Type B pancreatic cell (in vitro differentiated cells): Measurements from ENCODE around the gene TST. TPM values are rescaled to one million over a fixed set of nuclear protein-coding genes. Genes with fewer than 3 reads are reported as not detected.

Source experiments
- DNase-seq: peaks from one replicate; pipeline ENCODE4 v3.0.0; 2021; ENCODE audit warnings: mixed read lengths; ENCODE audit not compliant: unreplicated experiment; ENCODE audit errors: extremely low spot score
- H3K27ac Mint-ChIP-seq: 2 replicates; pipeline ENCODE4 v1.8.0; 2021; ENCODE audit warnings: mild to moderate bottlenecking, mixed read lengths
- H3K27me3 Mint-ChIP-seq: 2 replicates; pipeline ENCODE4 v1.8.0; 2021; ENCODE audit warnings: mixed read lengths
- H3K36me3 Mint-ChIP-seq: 2 replicates; pipeline ENCODE4 v1.8.0; 2021; ENCODE audit warnings: mixed read lengths
- H3K4me1 Mint-ChIP-seq: one replicate; pipeline ENCODE4 v1.8.0; 2021; ENCODE audit warnings: mixed read lengths; ENCODE audit not compliant: unreplicated experiment
- H3K4me3 Mint-ChIP-seq: 2 replicates; pipeline ENCODE4 v1.8.0; 2021; ENCODE audit warnings: mild to moderate bottlenecking, mixed read lengths
- H3K9me3 Mint-ChIP-seq: 2 replicates; pipeline ENCODE4 v1.8.0; 2021; ENCODE audit warnings: mixed read lengths
- CTCF ChIP-seq: fragments of 200-600 bp; sonication (generic); conservative IDR thresholded peaks from 2 replicates; pipeline ENCODE4 v1.5.0; 2021; ENCODE audit warnings: antibody characterized with exemption, mild to moderate bottlenecking
- total RNA-seq: library from RNA; stranded (reverse); gene quantifications from 2 replicates; pipeline ENCODE4 v1.2.1, GENCODE V29; 2021; ENCODE audit warnings: low replicate concordance

TST gene
- total RNA-seq, 1 donor from 2014 or later, result 34.0 TPM

GRCh38 chr22:37039466-37039865, 20.2 kb upstream of the TST start:
- no peak for DNase-seq
- H3K27me3 Mint-ChIP-seq, result peaks cover 3% of the 10 kb centered on the region
- no peak for TF ChIP-seq CTCF
- H3K36me3 Mint-ChIP-seq, result no peaks in the 10 kb centered on the region
- peaks cover 16% of the 10 kb centered on the region for H3K4me1 Mint-ChIP-seq
- no peak overlapping the region for H3K4me3 Mint-ChIP-seq
- H3K9me3 Mint-ChIP-seq, result no peaks in the 10 kb centered on the region
- H3K27ac Mint-ChIP-seq, result no peak overlapping the region

- Mint-ChIP-seq H3K27ac (no peak overlapping the region), H3K4me1 (peaks cover 26% of the 10 kb centered on the region)
Observed at GRCh38 chr22:37037669-37038068, 18.4 kb upstream of the TST start.

GRCh38 chr22:37036655-37037377, 17.6 kb upstream of the TST start:
- H3K27ac Mint-ChIP-seq, result no peak overlapping the region
- H3K36me3 Mint-ChIP-seq, result no peaks in the 10 kb centered on the region
- H3K4me1 Mint-ChIP-seq, result peaks cover 34% of the 10 kb centered on the region
- no peak for DNase-seq
- no peak for TF ChIP-seq CTCF
- H3K27me3 Mint-ChIP-seq, result peaks cover 3% of the 10 kb centered on the region
- H3K4me3 Mint-ChIP-seq, result no peak overlapping the region
- no peaks in the 10 kb centered on the region for H3K9me3 Mint-ChIP-seq

More at GRCh38 chr22:37037669-37038068, 18.4 kb upstream of the TST start:
- H3K36me3 Mint-ChIP-seq, result no peaks in the 10 kb centered on the region
- no peak for DNase-seq
- TF ChIP-seq CTCF, result no peak
- peaks cover 3% of the 10 kb centered on the region for H3K27me3 Mint-ChIP-seq
- no peak overlapping the region for H3K4me3 Mint-ChIP-seq
- H3K9me3 Mint-ChIP-seq, result no peaks in the 10 kb centered on the region

- H3K27ac Mint-ChIP-seq, result peak overlapping the region; percentile 84
- no peak for DNase-seq
- no peaks in the 10 kb centered on the region for H3K9me3 Mint-ChIP-seq
- H3K4me1 Mint-ChIP-seq, result peaks cover 35% of the 10 kb centered on the region
- TF ChIP-seq CTCF, result no peak
- H3K27me3 Mint-ChIP-seq, result peaks cover 3% of the 10 kb centered on the region
- peak overlapping the region; percentile 43 for H3K4me3 Mint-ChIP-seq
- no peaks in the 10 kb centered on the region for H3K36me3 Mint-ChIP-seq
Observed at GRCh38 chr22:37033605-37034430, 14.6 kb upstream of the TST start.

DNA sequence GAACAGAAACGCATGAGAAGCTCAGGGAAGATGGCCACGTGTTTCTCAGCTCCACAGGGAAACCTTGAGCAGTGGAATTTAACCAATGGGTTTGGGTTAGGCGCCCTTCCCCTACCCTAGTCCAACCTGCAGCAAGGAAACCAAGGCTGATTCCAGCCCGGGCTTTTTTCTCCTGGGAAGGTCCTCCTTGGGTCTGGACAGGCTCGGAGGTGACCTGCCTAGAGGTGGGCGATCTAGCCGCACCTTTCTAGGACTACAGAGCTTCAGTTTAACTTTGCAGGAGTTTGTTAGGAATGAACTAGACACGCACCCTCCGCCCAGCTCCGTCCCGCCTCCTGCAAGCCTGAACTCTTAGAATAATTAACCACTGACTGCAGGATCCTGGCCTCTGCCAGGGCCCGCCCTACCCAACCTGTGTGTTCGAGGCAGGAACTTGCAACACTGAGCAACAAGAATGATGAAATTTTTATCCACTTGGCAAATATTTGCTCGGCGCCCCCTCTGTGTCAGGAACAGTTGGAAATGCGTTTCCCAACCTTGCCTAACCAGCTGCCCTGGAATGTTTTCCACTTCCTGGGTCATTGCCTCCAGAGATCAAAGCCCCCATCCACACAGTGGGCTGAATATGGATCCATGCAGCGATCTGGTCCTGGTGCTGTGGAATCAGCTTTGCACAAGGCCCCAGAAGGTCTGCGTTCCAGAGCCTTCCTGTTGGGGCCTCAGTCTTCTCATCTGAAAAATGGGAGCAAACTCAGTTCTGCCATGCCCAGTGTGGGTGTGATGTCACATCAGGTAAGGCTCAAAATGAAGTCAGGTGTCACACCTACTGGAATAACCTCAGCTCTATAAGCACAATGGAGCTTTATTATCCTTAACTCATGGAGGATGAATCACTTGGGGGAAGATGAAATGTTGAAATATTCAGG, 13.6 kb upstream of the TST start:
- peaks cover 3% of the 10 kb centered on the region for H3K27me3 Mint-ChIP-seq
- H3K27ac Mint-ChIP-seq, result peak overlapping the region; percentile 84

More for the DNA sequence above, 13.6 kb upstream of the TST start:
- peaks cover 35% of the 10 kb centered on the region for H3K4me1 Mint-ChIP-seq
- H3K9me3 Mint-ChIP-seq, result no peaks in the 10 kb centered on the region
- H3K4me3 Mint-ChIP-seq, result no peak overlapping the region
- H3K36me3 Mint-ChIP-seq, result no peaks in the 10 kb centered on the region
- no peak for TF ChIP-seq CTCF
- DNase-seq, result no peak
